ENCODE measurements around the gene HYAL2. TPM values are rescaled to one million over a fixed set of nuclear protein-coding genes. Genes with fewer than 3 reads are reported as not detected.

HYAL2 gene
- total RNA-seq, 1 donor from 2014 or later: 43.8 TPM

DNA sequence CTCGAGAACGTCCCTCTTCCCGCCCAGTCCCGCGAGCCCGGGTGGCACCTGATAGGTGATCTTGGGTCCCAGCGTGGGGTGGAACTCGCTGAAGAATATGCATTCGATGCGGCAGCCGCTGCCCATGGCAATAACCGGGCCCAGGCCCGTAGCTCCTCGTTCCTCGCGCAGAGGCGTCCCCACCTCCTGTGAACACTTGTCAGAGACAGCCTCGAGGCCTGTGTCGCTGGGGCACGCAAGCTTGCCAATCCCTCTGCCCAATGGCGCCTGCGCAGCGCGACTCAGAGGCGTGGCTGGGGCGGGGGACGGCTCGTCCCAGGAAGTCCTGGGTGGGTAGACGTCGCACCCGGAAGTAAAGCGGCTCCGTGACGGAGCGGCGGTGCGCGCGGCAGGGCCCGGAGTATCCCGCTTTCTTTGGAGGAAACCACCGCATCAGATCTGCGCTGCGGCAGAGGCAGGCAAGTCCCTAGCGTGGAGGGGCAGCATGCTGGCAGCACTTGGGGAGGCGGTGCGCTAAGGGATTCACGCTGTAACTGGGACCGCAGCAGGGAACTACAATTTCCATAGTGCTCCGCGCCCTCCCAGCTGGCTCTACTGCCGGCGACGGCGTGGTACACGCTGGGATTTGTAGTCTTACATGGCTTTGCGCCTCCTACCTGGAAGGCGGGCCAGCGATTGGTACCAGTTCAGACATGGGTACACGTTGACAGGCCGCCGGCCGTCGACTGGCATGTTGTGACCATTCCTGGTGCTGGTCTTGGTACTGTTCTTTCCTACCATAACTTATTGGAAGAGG lies 28.2 kb upstream of the HYAL2 start, which contains the start of the genes CYB561D2 and NPRL2:
Gene CYB561D2 (plus strand): TSS at position 336 of the 796 bp plus-strand sequence. CDS start 572 bp downstream, outside the sequence.
Gene NPRL2 (minus strand): TSS at position 249 of the 796 bp plus-strand sequence. CDS start 123 bp downstream, at position 126.
- peaks cover 50 to 68% (median 51%) of the 10 kb centered on the region in 3 donors for H3K4me1 ChIP-seq (ENCODE audit: control insufficient read depth in 3 of 3, insufficient read depth in 3 of 3, low read length in 3 of 3)

GRCh38 chr3:50350213-50350526 lies 27.6 kb upstream of the HYAL2 start:
- H3K9me3 ChIP-seq (ENCODE audit: control insufficient read depth in 3 of 3, low read length in 3 of 3): no peaks in the 10 kb centered on the region
- H3K4me1 ChIP-seq (ENCODE audit: control insufficient read depth in 3 of 3, insufficient read depth in 3 of 3, low read length in 3 of 3): peaks cover 48 to 68% (median 51%) of the 10 kb centered on the region in 3 donors
- H3K27me3 ChIP-seq (ENCODE audit: control insufficient read depth in 3 of 3, insufficient read depth in 3 of 3, low read length in 3 of 3): peaks cover 0 to 8% (median 0%) of the 10 kb centered on the region in 3 donors
- H3K36me3 ChIP-seq (ENCODE audit: control insufficient read depth in 3 of 3, insufficient read depth in 3 of 3, low read length in 3 of 3): peaks cover 41 to 45% (median 44%) of the 10 kb centered on the region in 3 donors
- peak overlapping the region; percentile 90 to 100 (median 93) for H3K4me3 ChIP-seq (ENCODE audit: low read length in 3 of 3)
- H3K9ac ChIP-seq (ENCODE audit: low read depth in 1 of 3, low read length in 3 of 3): peak overlapping the region; percentile 84 to 97 (median 93)
- peak overlapping the region; percentile 85 for H3K27ac ChIP-seq (ENCODE audit: low read depth, low read length)

More for the DNA sequence above, 28.2 kb upstream of the HYAL2 start, which contains the start of the genes CYB561D2 and NPRL2:
- Histone ChIP-seq H3K9me3 (ENCODE audit: control insufficient read depth in 3 of 3, low read length in 3 of 3) (no peaks in the 10 kb centered on the region), H3K4me3 (ENCODE audit: low read length in 3 of 3) (peak within 1 kb of the TSS; percentile 90 to 100 (median 93)), H3K9ac (ENCODE audit: low read depth in 1 of 3, low read length in 3 of 3) (peak within 1 kb of the TSS; percentile 84 to 97 (median 93)), H3K27me3 (ENCODE audit: control insufficient read depth in 3 of 3, insufficient read depth in 3 of 3, low read length in 3 of 3) (peaks cover 0 to 2% (median 0%) of the 10 kb centered on the region in 3 donors), H3K27ac (ENCODE audit: low read depth, low read length) (peak within 1 kb of the TSS; percentile 85), H3K36me3 (ENCODE audit: control insufficient read depth in 3 of 3, insufficient read depth in 3 of 3, low read length in 3 of 3) (peaks cover 46 to 50% (median 50%) of the 10 kb centered on the region in 3 donors)

DNA sequence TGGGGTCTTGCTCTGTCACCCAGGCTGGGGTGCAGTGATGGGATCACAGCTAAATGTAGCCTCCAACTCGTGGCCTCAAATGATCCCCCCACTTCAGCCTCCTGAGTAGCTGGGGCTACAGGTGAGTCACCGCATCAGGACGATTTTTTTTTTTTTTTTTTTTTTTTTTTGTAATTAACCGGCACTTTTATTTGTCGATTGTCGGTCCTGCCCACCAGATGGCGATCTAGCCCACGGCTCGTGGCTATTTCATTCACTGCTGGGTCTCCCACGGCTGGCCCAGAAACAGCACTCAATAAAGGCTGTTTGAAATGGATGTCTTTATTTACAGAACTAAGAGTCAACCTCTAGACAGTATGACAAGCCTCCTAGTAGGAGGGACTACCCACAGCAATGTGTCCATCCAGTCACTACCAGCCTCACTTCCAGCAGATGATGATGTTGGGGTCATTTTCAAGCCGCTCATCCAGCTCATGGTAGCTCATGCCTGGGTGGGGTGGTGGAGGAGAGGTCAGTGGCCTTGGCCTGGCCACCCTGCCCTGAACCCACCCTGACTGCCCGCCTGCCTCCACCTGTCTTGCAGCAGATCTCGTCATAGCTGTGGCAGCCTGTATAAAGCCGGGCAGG lies 24.8 kb upstream of the HYAL2 start:
- peak overlapping the region in 1 of 3 donors; percentile 14 for H3K9ac ChIP-seq (ENCODE audit: low read depth in 1 of 3, low read length in 3 of 3)
- peaks cover 0 to 15% (median 0%) of the 10 kb centered on the region in 3 donors for H3K27me3 ChIP-seq (ENCODE audit: control insufficient read depth in 3 of 3, insufficient read depth in 3 of 3, low read length in 3 of 3)

GRCh38 chr3:50345586-50346234 lies 23.2 kb upstream of the HYAL2 start, which contains the start of gene ZMYND10:
ZMYND10 (minus strand) TSS chr3:50345732; CDS start chr3:50345579, 153 bp downstream.
- Histone ChIP-seq H3K9ac (ENCODE audit: low read depth in 1 of 3, low read length in 3 of 3) (peak within 1 kb of the TSS; percentile 33 to 54 (median 50)), H3K4me3 (ENCODE audit: low read length in 3 of 3) (peak within 1 kb of the TSS; percentile 29 to 54 (median 52)), H3K36me3 (ENCODE audit: control insufficient read depth in 3 of 3, insufficient read depth in 3 of 3, low read length in 3 of 3) (peaks cover 20 to 21% (median 20%) of the 10 kb centered on the region in 3 donors), H3K27me3 (ENCODE audit: control insufficient read depth in 3 of 3, insufficient read depth in 3 of 3, low read length in 3 of 3) (peaks cover 0 to 20% (median 0%) of the 10 kb centered on the region in 3 donors), H3K4me1 (ENCODE audit: control insufficient read depth in 3 of 3, insufficient read depth in 3 of 3, low read length in 3 of 3) (peaks cover 43 to 53% (median 44%) of the 10 kb centered on the region in 3 donors), H3K9me3 (ENCODE audit: control insufficient read depth in 3 of 3, low read length in 3 of 3) (no peaks in the 10 kb centered on the region), H3K27ac (ENCODE audit: low read depth, low read length) (no peak within 1 kb of the TSS)

More for the DNA sequence above, 24.8 kb upstream of the HYAL2 start:
- Histone ChIP-seq H3K27ac (ENCODE audit: low read depth, low read length) (no peak overlapping the region), H3K4me3 (ENCODE audit: low read length in 3 of 3) (no peak overlapping the region), H3K9me3 (ENCODE audit: control insufficient read depth in 3 of 3, low read length in 3 of 3) (no peaks in the 10 kb centered on the region), H3K4me1 (ENCODE audit: control insufficient read depth in 3 of 3, insufficient read depth in 3 of 3, low read length in 3 of 3) (peaks cover 42 to 55% (median 48%) of the 10 kb centered on the region in 3 donors), H3K36me3 (ENCODE audit: control insufficient read depth in 3 of 3, insufficient read depth in 3 of 3, low read length in 3 of 3) (peaks cover 20 to 21% (median 20%) of the 10 kb centered on the region in 3 donors)

GRCh38 chr3:50345008-50345407 lies 22.5 kb upstream of the HYAL2 start:
- Histone ChIP-seq H3K9me3 (ENCODE audit: control insufficient read depth in 3 of 3, low read length in 3 of 3) (no peaks in the 10 kb centered on the region), H3K9ac (ENCODE audit: low read depth in 1 of 3, low read length in 3 of 3) (no peak overlapping the region), H3K4me3 (ENCODE audit: low read length in 3 of 3) (peak overlapping the region in 2 of 3 donors; percentile 29 to 52), H3K27me3 (ENCODE audit: control insufficient read depth in 3 of 3, insufficient read depth in 3 of 3, low read length in 3 of 3) (peaks cover 0 to 20% (median 0%) of the 10 kb centered on the region in 3 donors), H3K27ac (ENCODE audit: low read depth, low read length) (no peak overlapping the region), H3K36me3 (ENCODE audit: control insufficient read depth in 3 of 3, insufficient read depth in 3 of 3, low read length in 3 of 3) (peaks cover 20 to 21% (median 20%) of the 10 kb centered on the region in 3 donors), H3K4me1 (ENCODE audit: control insufficient read depth in 3 of 3, insufficient read depth in 3 of 3, low read length in 3 of 3) (peaks cover 37 to 54% (median 43%) of the 10 kb centered on the region in 3 donors)

- Histone ChIP-seq H3K4me3 (ENCODE audit: low read length in 3 of 3) (no peak overlapping the region), H3K27me3 (ENCODE audit: control insufficient read depth in 3 of 3, insufficient read depth in 3 of 3, low read length in 3 of 3) (peaks cover 0 to 20% (median 0%) of the 10 kb centered on the region in 3 donors), H3K4me1 (ENCODE audit: control insufficient read depth in 3 of 3, insufficient read depth in 3 of 3, low read length in 3 of 3) (peaks cover 33 to 48% (median 39%) of the 10 kb centered on the region in 3 donors), H3K27ac (ENCODE audit: low read depth, low read length) (no peak overlapping the region), H3K9me3 (ENCODE audit: control insufficient read depth in 3 of 3, low read length in 3 of 3) (no peaks in the 10 kb centered on the region), H3K36me3 (ENCODE audit: control insufficient read depth in 3 of 3, insufficient read depth in 3 of 3, low read length in 3 of 3) (peaks cover 7 to 8% (median 8%) of the 10 kb centered on the region in 3 donors), H3K9ac (ENCODE audit: low read depth in 1 of 3, low read length in 3 of 3) (no peak overlapping the region)
Observed at GRCh38 chr3:50342813-50343633, 20.5 kb upstream of the HYAL2 start.

- Histone ChIP-seq H3K27ac (ENCODE audit: low read depth, low read length) (no peak overlapping the region), H3K36me3 (ENCODE audit: control insufficient read depth in 3 of 3, insufficient read depth in 3 of 3, low read length in 3 of 3) (no peaks in the 10 kb centered on the region), H3K4me1 (ENCODE audit: control insufficient read depth in 3 of 3, insufficient read depth in 3 of 3, low read length in 3 of 3) (peaks cover 30 to 47% (median 37%) of the 10 kb centered on the region in 3 donors), H3K9me3 (ENCODE audit: control insufficient read depth in 3 of 3, low read length in 3 of 3) (no peaks in the 10 kb centered on the region), H3K9ac (ENCODE audit: low read depth in 1 of 3, low read length in 3 of 3) (peak overlapping the region in 1 of 3 donors; percentile 77), H3K4me3 (ENCODE audit: low read length in 3 of 3) (no peak overlapping the region), H3K27me3 (ENCODE audit: control insufficient read depth in 3 of 3, insufficient read depth in 3 of 3, low read length in 3 of 3) (peaks cover 0 to 20% (median 0%) of the 10 kb centered on the region in 3 donors)
Observed at GRCh38 chr3:50341996-50342650, 19.6 kb upstream of the HYAL2 start.

GRCh38 chr3:50341537-50341936 lies 19.0 kb upstream of the HYAL2 start:
- H3K27ac ChIP-seq (ENCODE audit: low read depth, low read length): no peak overlapping the region
- peak overlapping the region; percentile 63 to 78 (median 71) for H3K4me3 ChIP-seq (ENCODE audit: low read length in 3 of 3)
- H3K9me3 ChIP-seq (ENCODE audit: control insufficient read depth in 3 of 3, low read length in 3 of 3): no peaks in the 10 kb centered on the region
- H3K27me3 ChIP-seq (ENCODE audit: control insufficient read depth in 3 of 3, insufficient read depth in 3 of 3, low read length in 3 of 3): peaks cover 0 to 20% (median 0%) of the 10 kb centered on the region in 3 donors
- peaks cover 33 to 53% (median 39%) of the 10 kb centered on the region in 3 donors for H3K4me1 ChIP-seq (ENCODE audit: control insufficient read depth in 3 of 3, insufficient read depth in 3 of 3, low read length in 3 of 3)
- no peaks in the 10 kb centered on the region for H3K36me3 ChIP-seq (ENCODE audit: control insufficient read depth in 3 of 3, insufficient read depth in 3 of 3, low read length in 3 of 3)
- peak overlapping the region in 2 of 3 donors; percentile 61 to 77 for H3K9ac ChIP-seq (ENCODE audit: low read depth in 1 of 3, low read length in 3 of 3)
